A673 (cell line): ENCODE measurements around the gene ZNF780B.

Experiments
- CTCF ChIP-seq: fragments of 300-800, 200-600 bp; sonication (generic); conservative IDR thresholded peaks from 2 replicates; pipeline ENCODE4 v1.5.1; 2017; ENCODE audit warnings: low read depth, mild to moderate bottlenecking, antibody characterized with exemption, low read length, moderate library complexity, mixed read lengths
- EZH2 ChIP-seq: fragments of 200-600 bp; sonication (generic); IDR thresholded peaks from 2 replicates; pipeline ENCODE4 v1.6.1; 2017; ENCODE audit warnings: borderline replicate concordance, low read depth, mild to moderate bottlenecking, mixed read lengths, antibody characterized with exemption, low read length; ENCODE audit not compliant: poor library complexity, severe bottlenecking

GRCh38 chr19:40053491-40053890 lies 2.5 kb downstream of the ZNF780B start:
- no peak for TF ChIP-seq CTCF
- no peak for TF ChIP-seq EZH2
